Measurements from ENCODE around the gene ZNF766. TPM values are rescaled to one million over a fixed set of nuclear protein-coding genes. Genes with fewer than 3 reads are reported as not detected.

Gene ZNF766
- total RNA-seq, 1 experiment from 2014 or later = 13.9 TPM

DNA sequence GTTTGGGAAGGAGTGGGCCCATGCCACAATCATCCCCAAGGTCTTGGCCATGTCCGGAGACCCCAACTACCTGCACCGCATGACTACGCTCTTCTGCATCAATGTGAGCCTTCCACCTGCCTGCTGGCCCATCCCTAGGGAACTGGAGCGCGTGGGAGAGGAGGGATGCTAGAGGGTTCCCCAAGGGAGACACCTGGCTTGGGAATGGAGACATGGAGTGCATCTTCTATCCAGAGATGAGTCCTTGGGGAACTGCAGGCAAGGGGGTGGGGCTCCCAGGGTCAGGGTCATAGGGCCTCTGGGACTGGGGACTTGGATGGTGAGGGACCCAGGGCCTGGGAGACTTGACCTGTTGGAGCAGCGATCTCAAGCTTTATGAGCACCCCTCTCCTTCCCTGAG lies 48.4 kb upstream of the ZNF766 start:
- ChIA-PET CTCF (no interaction called here), POLR2A (no interaction called here)
- H3K9me3 ChIP-seq (ENCODE audit: control insufficient read depth, insufficient read depth, low read depth, low read length) = no peaks in the 10 kb centered on the region
- H3K27me3 ChIP-seq (ENCODE audit: control insufficient read depth, insufficient read depth, low read length) = no peaks in the 10 kb centered on the region
- intact Hi-C loops (cut with micrococcal nuclease; ENCODE audit: unreplicated experiment) (no loop called here), in situ Hi-C loops (cut with HindIII; ENCODE audit: low pct_unique_long_range_greater_than_20kb, low sequenced_read_pairs) (no loop called here)
- H3K4me3 ChIP-seq (ENCODE audit: low read depth in 2 of 2, low read length in 2 of 2) = no peak overlapping the region
- DNase-seq (ENCODE audit: low read depth, low spot score) (no peak), ATAC-seq (no peak)
- no peak for TF ChIP-seq POLR2AphosphoS5 (IDR thresholded peaks at IDR 0.05; ENCODE audit: low read depth, low read length)
- no peak for TF ChIP-seq SIN3A (IDR thresholded peaks at IDR 0.05; ENCODE audit: borderline replicate concordance, insufficient read depth, low read depth, low read length)
- TF ChIP-seq, protein P1, sequence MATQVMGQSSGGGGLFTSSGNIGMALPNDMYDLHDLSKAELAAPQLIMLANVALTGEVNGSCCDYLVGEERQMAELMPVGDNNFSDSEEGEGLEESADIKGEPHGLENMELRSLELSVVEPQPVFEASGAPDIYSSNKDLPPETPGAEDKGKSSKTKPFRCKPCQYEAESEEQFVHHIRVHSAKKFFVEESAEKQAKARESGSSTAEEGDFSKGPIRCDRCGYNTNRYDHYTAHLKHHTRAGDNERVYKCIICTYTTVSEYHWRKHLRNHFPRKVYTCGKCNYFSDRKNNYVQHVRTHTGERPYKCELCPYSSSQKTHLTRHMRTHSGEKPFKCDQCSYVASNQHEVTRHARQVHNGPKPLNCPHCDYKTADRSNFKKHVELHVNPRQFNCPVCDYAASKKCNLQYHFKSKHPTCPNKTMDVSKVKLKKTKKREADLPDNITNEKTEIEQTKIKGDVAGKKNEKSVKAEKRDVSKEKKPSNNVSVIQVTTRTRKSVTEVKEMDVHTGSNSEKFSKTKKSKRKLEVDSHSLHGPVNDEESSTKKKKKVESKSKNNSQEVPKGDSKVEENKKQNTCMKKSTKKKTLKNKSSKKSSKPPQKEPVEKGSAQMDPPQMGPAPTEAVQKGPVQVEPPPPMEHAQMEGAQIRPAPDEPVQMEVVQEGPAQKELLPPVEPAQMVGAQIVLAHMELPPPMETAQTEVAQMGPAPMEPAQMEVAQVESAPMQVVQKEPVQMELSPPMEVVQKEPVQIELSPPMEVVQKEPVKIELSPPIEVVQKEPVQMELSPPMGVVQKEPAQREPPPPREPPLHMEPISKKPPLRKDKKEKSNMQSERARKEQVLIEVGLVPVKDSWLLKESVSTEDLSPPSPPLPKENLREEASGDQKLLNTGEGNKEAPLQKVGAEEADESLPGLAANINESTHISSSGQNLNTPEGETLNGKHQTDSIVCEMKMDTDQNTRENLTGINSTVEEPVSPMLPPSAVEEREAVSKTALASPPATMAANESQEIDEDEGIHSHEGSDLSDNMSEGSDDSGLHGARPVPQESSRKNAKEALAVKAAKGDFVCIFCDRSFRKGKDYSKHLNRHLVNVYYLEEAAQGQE (IDR thresholded peaks at IDR 0.05; ENCODE audit: insufficient read depth in 1 of 2, low read depth in 2 of 2, low read length in 1 of 2) = no peak
- no peak for TF ChIP-seq TCF7L2 (IDR thresholded peaks at IDR 0.05; ENCODE audit: low read depth, low read length)
- TF ChIP-seq, protein P2, sequence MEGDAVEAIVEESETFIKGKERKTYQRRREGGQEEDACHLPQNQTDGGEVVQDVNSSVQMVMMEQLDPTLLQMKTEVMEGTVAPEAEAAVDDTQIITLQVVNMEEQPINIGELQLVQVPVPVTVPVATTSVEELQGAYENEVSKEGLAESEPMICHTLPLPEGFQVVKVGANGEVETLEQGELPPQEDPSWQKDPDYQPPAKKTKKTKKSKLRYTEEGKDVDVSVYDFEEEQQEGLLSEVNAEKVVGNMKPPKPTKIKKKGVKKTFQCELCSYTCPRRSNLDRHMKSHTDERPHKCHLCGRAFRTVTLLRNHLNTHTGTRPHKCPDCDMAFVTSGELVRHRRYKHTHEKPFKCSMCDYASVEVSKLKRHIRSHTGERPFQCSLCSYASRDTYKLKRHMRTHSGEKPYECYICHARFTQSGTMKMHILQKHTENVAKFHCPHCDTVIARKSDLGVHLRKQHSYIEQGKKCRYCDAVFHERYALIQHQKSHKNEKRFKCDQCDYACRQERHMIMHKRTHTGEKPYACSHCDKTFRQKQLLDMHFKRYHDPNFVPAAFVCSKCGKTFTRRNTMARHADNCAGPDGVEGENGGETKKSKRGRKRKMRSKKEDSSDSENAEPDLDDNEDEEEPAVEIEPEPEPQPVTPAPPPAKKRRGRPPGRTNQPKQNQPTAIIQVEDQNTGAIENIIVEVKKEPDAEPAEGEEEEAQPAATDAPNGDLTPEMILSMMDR (IDR thresholded peaks at IDR 0.05) = no peak
- peaks cover 14% of the 10 kb centered on the region for H3K36me3 ChIP-seq (ENCODE audit: control insufficient read depth, insufficient read depth, low read length)
- H3K4me1 ChIP-seq (ENCODE audit: control insufficient read depth, insufficient read depth, low read length) = no peaks in the 10 kb centered on the region
- no peak overlapping the region for H3K27ac ChIP-seq (ENCODE audit: low read length)
- BruUV-seq (replicated peaks) = no TSS peak

DNA sequence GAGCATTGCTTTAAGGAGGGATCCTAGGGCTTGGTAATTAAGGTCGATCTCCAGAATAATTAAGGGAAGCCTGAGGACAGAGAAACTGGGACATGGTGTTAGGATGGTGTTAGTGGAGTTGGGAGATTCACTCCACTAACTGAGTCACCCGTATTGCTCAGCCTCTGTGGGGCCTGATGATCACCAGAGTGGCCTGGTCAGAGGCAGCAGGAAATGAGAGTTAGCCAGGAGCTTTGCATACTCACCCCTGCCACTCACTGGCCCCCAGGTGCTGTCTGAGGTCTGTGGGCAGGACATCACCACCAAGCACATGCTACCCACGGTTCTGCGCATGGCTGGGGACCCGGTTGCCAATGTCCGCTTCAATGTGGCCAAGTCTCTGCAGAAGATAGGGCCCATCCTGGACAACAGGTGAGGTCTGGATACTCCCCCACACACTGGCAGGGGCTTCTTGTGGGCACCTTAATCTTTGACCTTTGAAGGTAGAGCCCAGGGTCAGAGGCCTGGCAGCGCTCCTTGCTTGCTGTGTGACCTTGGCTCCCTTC lies 47.5 kb upstream of the ZNF766 start:
- ChIA-PET POLR2A (no interaction called here), CTCF (no interaction called here)
- no TSS peak for BruUV-seq (replicated peaks)
- intact Hi-C loops (cut with micrococcal nuclease; ENCODE audit: unreplicated experiment) (no loop called here), in situ Hi-C loops (cut with HindIII; ENCODE audit: low pct_unique_long_range_greater_than_20kb, low sequenced_read_pairs) (no loop called here)
- no peak for DNase-seq (ENCODE audit: low read depth, low spot score)
- H3K27ac ChIP-seq (ENCODE audit: low read length) = no peak overlapping the region
- no peaks in the 10 kb centered on the region for H3K4me1 ChIP-seq (ENCODE audit: control insufficient read depth, insufficient read depth, low read length)
- H3K36me3 ChIP-seq (ENCODE audit: control insufficient read depth, insufficient read depth, low read length) = peaks cover 14% of the 10 kb centered on the region
- no peaks in the 10 kb centered on the region for H3K9me3 ChIP-seq (ENCODE audit: control insufficient read depth, insufficient read depth, low read depth, low read length)
- H3K4me3 ChIP-seq (ENCODE audit: low read depth in 2 of 2, low read length in 2 of 2) = no peak overlapping the region
- H3K27me3 ChIP-seq (ENCODE audit: control insufficient read depth, insufficient read depth, low read length) = no peaks in the 10 kb centered on the region
- TF ChIP-seq TCF7L2 (IDR thresholded peaks at IDR 0.05; ENCODE audit: low read depth, low read length) (no peak), SIN3A (IDR thresholded peaks at IDR 0.05; ENCODE audit: borderline replicate concordance, insufficient read depth, low read depth, low read length) (no peak), POLR2AphosphoS5 (IDR thresholded peaks at IDR 0.05; ENCODE audit: low read depth, low read length) (no peak)
- TF ChIP-seq, protein P2 (IDR thresholded peaks at IDR 0.05) = no peak
- TF ChIP-seq, protein P1 (IDR thresholded peaks at IDR 0.05; ENCODE audit: insufficient read depth in 1 of 2, low read depth in 2 of 2, low read length in 1 of 2) = no peak
- ATAC-seq = no peak
